HG03175 (cell line): ENCODE measurements around the gene HSD17B4.
"Not testable (repeated sequence)": the region's sequence is repeated elsewhere in the genome, so short reads cannot be mapped to it uniquely, and the experiment has no call there.

Source experiments
- ATAC-seq: cut with Tn5 transposase; IDR thresholded peaks from one replicate; pipeline ENCODE4 v1.9.1; 2021; ENCODE audit warnings: mild to moderate bottlenecking, moderate library complexity; ENCODE audit not compliant: unreplicated experiment

HSD17B4 gene

DNA sequence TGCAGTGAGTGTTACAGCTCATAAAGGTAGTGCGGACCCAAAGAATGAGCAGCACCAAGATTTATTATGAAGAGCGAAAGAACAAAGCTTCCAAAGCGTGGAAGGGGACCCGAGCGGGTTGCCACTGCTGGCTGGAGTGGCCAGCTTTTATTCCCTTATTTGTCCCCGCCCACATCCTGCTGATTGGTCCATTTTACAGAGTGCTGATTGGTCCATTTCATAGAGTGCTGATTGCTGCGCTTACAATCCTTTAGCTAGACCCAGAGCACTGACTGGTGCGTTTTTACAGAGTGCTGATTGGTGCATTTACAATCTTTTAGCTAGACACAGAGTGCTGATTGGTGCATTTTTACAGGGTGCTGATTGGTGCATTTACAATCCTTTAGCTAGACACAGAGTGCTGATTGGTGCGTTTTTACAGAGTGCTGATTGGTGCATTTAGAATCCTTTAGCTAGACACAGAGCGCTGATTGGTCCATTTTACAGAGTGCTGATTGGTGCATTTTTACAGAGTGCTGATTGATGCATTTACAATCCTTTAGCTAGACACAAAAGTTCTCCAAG is 19.5 kb upstream of the HSD17B4 start:
- ATAC-seq: not testable (repeated sequence)

DNA sequence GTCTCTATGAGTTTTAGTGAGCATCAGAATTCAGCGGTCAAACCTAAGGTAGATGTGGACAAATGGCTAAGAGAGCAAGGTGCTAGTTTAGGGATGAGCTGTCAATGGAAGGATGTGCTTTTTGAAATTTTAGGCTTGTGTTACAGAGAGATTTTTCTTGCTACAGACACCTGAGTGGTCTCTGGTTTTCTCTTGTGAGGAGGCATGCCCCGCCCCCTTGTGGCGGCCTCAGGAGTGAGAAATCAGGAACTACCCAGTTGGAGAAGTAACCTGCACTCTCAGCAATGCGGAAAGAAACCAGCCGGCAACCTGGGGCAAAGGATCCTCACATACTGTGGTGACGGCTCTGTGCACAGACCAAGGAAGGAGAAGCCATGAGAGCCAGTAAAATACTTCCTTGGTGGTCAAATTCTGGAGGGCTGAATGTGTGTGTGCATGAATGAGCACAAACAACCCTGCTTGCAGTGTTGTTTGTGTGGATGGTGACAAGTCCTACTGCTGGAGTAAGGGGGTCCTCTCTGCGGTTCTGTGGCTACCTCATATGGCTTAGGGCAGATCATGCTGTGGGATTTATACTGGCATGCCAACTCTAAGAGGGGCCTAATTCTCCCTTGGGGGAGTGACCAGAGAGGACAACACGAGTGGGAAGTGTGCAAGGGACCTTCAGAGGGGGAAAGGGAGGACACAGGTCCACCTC is 16.7 kb upstream of the HSD17B4 start:
- ATAC-seq: peak; percentile 98

GRCh38 chr5:119437785-119438586 is 14.3 kb upstream of the HSD17B4 start:
- ATAC-seq: not testable (repeated sequence)

GRCh38 chr5:119438587-119438917 is 13.7 kb upstream of the HSD17B4 start:
- not testable (repeated sequence) for ATAC-seq

DNA sequence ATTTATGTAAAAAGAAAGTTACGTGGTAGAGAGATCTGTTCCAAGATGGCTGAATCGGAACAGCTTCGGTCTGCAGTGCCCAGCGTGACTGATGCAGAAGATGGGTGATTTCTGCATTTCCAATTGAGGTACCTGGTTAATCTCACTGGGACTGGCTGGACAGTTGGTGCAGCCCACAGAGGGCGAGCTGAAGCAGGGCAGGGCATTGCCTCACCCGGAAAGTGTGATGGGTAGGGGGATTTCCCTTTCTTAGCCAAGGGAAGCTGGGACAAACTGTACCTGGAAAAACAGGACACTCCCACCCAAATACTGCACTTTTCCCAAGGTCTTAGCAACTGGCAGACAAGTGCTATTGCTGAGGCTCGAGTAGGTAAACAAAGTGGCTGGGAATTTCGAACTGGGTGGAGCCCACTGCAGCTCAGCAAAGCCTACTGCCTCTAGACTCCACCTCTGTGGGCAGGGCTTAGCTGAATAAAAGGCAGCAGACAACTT is 13.1 kb upstream of the HSD17B4 start:
- no peak for ATAC-seq

DNA sequence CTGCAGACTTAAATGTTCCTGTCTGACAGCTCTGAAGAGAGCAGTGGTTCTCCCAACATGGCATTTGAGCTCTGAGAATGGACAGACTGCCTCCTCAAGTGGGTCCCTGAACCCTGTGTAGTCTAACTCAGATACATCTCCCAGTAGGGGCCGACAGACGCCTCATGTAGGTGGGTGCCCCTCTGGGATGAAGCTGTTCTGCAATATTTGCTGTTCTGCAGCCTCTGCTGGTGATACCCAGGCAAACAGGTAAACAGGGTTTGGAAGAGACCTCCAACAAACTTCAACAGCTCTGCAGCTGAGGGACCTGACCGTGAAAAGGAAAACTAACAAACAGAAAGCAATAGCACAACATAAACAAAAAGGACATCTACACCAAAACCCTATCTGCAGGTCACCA is 12.7 kb upstream of the HSD17B4 start:
- not testable (repeated sequence) for ATAC-seq

DNA sequence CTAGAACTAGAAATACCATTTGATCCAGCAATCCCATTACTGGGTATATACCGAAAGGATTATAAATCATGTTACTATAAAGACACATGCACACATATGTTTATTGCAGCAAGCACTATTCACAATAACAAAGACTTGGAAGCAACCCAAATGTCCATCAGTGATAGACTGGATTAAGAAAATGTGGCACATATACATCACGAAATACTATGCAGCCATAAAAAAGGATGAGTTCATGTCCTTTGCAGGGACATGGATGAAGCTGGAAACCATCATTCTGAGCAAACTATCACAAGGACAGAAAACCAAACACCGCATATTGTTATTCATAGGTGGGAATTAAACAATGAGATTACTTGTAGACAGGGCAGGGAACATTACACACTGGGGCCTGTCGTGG is 7.7 kb upstream of the HSD17B4 start:
- ATAC-seq: not testable (repeated sequence)

DNA sequence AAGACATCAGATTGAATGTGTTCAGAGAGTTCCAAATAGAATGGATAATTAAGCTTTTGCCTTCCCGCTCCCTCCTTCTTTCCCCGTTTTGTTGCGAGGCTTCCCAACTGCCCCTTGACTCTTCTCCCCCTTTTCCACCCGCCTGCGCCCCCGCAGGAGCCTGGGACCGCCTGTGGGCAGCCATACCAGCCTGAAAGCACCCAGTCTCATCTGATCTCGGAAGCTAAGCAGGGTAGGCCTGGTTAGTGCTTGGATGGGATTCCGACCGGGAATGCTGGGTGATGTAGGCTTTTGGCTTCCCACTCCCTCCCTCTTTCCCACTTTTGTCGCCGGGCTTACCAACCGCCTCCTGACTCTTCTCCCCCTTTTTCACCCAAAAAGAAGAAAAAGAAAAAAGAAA is 6.8 kb upstream of the HSD17B4 start:
- no peak for ATAC-seq

DNA sequence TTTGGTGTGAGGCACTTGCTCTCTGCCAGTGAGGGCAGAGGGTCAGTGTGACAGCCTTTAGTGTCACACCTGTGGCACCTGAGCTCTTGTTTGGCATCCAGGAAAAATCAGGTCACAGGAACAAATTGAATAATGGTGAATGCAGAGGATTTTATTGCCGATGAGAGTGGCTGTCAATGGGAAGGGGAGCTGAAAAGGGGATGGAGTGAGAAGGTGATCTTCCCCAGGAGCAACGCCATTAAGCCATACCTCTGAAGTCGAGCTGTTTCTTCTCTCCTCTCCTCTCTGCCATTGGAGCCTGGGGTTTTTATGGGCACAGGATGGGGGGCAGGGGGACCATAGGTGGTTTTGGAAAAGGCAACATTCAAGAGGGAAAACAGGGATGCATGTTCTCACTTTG is 2.4 kb upstream of the HSD17B4 start:
- ATAC-seq: no peak

- not testable (repeated sequence) for ATAC-seq
Measured at GRCh38 chr5:119450627-119451026, 1.7 kb upstream of the HSD17B4 start.

- ATAC-seq: no peak
Measured at GRCh38 chr5:119451561-119451960, 736 bp upstream of the HSD17B4 start.

GRCh38 chr5:119452060-119452372 is 281 bp upstream of the HSD17B4 start:
- ATAC-seq: no peak

DNA sequence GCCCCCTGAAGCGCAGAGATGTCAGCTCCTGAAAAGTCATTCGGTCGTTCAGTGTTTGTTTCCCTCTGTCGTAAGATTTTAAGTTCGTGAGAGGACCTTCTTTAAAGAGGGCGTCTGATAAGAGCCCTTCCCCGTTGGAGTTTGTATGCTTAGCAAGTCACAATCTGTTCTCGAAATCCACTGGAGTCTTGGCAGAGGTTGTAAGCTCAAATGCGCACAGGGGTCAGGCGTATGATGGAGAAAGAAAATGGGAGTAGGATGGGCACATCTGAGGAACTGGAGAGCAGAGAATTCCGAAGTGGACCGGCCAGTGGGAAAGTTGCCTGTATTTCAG is 710 bp downstream of the HSD17B4 start:
- peak; percentile 13 for ATAC-seq

- ATAC-seq: no peak
Measured at GRCh38 chr5:119454171-119454570, 1.9 kb downstream of the HSD17B4 start.

DNA sequence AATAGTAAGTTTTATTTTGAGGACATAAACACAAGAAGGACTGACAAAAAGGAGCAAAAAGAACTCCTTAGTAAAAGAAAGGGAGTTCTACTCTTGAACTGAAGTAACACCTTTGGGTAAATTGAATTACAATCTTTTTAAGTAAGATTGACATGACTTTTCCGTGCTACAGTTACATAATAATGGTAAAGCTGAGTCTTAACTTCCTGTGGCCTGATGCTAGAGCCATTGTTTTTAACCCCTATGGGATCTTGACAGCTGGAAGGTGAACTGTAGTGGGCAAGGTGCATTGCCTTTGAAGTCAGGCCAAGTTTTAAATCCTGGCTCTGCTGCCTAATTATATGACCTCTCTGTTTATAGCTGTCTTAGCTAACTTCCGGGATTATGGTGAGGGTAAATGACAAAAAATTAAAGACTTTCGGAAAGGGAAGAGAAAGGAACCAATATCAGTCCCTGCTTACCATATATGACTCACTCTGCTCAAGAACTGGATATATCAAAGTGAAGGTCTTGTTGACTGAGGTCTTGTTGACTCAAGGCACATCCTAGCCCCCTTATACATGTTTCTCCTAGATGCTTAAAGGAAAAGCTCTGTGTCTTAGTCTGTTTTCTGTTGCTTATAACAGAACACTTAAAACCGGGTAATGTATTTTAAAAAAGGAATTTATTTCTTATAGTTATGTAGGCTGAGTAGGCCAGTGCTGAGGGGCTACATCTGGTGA is 6.8 kb downstream of the HSD17B4 start:
- no peak for ATAC-seq

GRCh38 chr5:119465640-119466039 is 13.3 kb downstream of the HSD17B4 start:
- no peak for ATAC-seq

DNA sequence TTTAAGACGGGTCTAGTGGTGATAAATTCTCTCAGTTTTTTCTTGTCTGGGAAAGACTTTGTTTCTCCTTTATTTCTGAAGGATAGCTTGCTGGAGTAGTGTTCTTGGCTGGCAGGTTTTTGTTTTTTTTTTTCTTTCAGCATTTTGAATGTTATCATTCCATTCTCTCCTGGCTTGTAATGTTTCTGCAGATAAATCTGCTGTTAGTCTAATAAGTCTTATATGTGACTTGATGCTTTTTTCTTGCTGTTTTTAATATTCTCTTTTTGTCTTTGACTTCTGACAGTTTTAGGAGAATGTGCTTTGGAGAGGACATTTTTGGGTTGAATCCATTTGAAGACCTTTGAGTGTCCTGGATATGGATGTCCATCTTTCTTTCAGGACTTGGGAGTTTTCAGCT is 16.0 kb downstream of the HSD17B4 start:
- no peak for ATAC-seq

DNA sequence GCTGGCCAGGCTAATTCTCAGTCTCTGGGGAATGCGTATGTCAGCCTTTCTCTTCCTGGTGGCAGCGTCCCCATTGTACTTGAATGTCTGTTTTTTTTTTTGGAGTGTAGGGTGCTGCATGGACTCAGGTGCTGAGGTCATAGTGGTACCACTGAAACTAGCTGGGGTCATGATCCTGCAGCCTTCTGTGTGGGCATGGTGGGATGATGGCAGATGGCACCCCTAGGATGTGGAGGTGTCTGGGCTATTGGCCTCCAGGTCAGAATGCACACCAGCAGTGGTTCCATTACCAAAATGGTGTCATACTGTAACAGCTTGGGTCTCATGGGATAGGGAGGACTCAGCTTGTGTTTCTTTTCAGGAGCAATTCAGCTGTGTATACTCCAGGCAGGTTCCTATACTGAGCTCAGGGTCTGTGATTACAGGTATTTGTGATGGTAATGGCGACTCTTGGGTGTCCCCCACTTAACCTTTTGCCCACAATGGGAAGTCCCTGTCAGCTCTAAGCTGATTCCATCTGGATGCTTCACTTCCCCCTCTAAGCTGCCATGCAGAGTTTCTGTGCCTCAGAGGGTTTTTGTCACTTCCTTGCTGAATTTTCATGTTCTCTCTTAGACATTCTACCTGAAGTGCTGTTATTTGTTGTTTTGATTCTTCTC is 17.9 kb downstream of the HSD17B4 start:
- peak; percentile 59 for ATAC-seq

DNA sequence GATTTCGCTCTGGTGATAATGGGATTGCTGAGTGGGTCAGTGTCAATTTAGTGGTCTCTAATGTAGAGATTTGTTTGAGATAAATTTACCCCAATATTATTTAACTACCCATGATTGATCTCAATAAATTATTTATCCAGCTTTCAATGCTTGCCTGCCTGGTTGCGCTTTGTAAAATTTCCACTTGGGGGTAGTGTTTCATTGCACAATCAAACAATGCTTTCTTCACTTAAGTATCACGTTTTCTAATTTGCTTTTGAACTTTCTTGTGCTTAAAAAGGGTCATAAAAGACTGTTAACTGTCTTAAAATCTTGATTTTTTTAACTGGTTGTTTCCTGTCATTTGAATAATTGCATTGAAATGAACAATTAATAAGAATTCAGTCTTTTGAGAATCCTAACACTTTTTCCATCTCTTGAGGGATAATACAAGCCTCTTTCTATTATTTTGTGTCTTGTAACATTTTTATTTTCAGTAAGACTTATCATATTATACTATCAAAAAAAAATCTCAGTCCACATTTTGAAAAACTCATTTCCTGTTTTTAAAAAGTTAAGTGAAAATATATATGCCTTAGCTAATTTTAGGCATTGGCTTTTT is 18.7 kb downstream of the HSD17B4 start:
- peak; percentile 58 for ATAC-seq

GRCh38 chr5:119473241-119473640 is 20.9 kb downstream of the HSD17B4 start:
- no peak for ATAC-seq

DNA sequence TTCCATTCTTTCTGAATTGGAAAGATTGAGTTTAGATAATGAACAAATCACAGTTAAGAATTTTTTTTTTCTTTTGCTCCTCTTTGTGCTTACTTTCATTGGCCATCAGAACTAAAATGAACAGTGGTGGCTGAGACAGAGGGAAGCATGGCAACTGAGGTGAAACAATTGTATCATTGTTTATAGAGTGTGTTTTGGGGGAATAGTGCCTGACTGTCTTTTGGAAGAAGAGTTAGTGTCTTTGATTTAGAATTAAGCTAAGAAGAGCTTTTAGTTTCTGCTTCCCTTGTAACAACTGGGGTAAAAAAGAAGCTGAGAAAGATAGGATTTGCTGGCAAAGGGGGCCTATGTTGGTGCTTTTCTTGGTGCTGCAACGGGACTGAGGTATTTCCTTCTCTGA is 24.0 kb downstream of the HSD17B4 start:
- no peak for ATAC-seq
